ENCODE measurements around the gene UPB1.
A peak's percentile ranks its signal among the peaks of the same experiment; 100 is the strongest.
"Not testable (repeated sequence)": the region's sequence is repeated elsewhere in the genome, so short reads cannot be mapped to it uniquely, and the experiment has no call there.

UPB1 gene

GRCh38 chr22:24535348-24535747 is 40.2 kb downstream of the UPB1 start:
- DNase-seq: no peak

- no peak for DNase-seq
Observed at GRCh38 chr22:24536089-24536488, 41.0 kb downstream of the UPB1 start.

- DNase-seq: no peak
Observed at GRCh38 chr22:24540470-24540869, 45.3 kb downstream of the UPB1 start.

GRCh38 chr22:24541681-24542515 is 46.8 kb downstream of the UPB1 start:
- DNase-seq: no peak

- DNase-seq: no peak
Observed at GRCh38 chr22:24542641-24543040, 47.5 kb downstream of the UPB1 start.

GRCh38 chr22:24543185-24543601 is 48.1 kb downstream of the UPB1 start:
- no peak for DNase-seq

- DNase-seq: no peak
Observed at GRCh38 chr22:24543679-24544243, 48.6 kb downstream of the UPB1 start.

- DNase-seq: no peak
Observed at GRCh38 chr22:24548812-24549211, 53.7 kb downstream of the UPB1 start.

- peak; percentile 83 to 84 (median 84) for DNase-seq
Observed at GRCh38 chr22:24550028-24550901, 55.1 kb downstream of the UPB1 start.

- no peak for DNase-seq
Observed at GRCh38 chr22:24550902-24551435, 55.8 kb downstream of the UPB1 start.

GRCh38 chr22:24552503-24553286 is 57.6 kb downstream of the UPB1 start:
- DNase-seq: not testable (repeated sequence)

- DNase-seq: peak in 1 of 3 donors; percentile 58
Observed at GRCh38 chr22:24553597-24554312, 58.6 kb downstream of the UPB1 start.

- DNase-seq: peak in 2 of 3 donors; percentile 64 to 71
Observed at GRCh38 chr22:24554313-24555164, 59.4 kb downstream of the UPB1 start, which contains the start of gene GUCD1. Gene GUCD1, minus strand, starts transcription at chr22:24555138. Its CDS starts 147 bp downstream, at chr22:24554991.

GRCh38 chr22:24555165-24556039 is 60.3 kb downstream of the UPB1 start, which contains the start of gene SNRPD3:
Gene SNRPD3, plus strand, starts transcription at chr22:24555999. Its CDS starts 1,676 bp downstream, at chr22:24557675.
- peak; percentile 99 to 100 (median 99) for DNase-seq

- no peak for DNase-seq
Observed at GRCh38 chr22:24559471-24559870, 64.3 kb downstream of the UPB1 start.

GRCh38 chr22:24563246-24563645 is 68.1 kb downstream of the UPB1 start:
- DNase-seq: no peak

- DNase-seq: no peak
Observed at GRCh38 chr22:24564376-24565058, 69.4 kb downstream of the UPB1 start.

- DNase-seq: no peak
Observed at GRCh38 chr22:24565077-24565476, 69.9 kb downstream of the UPB1 start.
